ENCODE data around the gene SDCCAG8.
A peak's percentile ranks its signal among the peaks of the same experiment; 100 is the strongest.
"Not testable (repeated sequence)": the region's sequence is repeated elsewhere in the genome, so short reads cannot be mapped to it uniquely, and the experiment has no call there.

Gene SDCCAG8

DNA sequence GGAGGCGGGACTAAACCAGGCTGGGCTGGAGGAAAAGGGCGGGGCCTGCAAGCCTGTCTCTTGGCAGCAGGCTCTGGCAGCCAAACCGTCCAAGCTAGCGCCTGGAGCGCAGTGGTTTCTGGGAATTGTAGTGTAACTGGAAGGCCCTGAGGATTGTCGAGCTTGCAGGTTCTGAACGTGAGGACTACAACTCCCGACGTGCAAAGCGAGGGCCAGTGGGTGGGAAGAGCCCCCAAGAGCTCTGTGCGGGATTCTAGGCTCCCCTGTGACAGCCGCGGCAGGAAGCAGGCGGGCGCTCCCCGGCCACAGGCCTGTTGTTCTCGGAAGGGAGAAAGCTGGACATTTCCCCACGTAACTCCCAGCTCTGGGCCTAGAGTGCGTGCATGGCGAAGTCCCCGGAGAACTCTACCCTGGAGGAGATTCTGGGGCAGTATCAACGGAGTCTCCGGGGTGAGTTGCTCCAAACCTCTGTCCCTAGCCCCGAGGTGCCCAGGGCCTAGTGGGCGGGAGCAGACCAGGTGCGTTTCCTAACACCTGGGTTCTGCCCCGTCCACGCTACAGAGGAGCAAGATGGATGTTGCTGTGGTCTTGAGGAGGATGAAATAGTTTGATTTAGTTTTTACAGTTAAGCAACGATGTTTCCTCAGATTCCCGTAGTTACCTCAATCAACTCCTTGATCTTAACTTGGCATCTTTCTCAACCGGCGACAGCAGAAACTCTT, at the start of gene SDCCAG8:
TSS of gene SDCCAG8 (plus strand) at position 251 of the 722 bp plus-strand sequence. CDS start at position 384, 133 bp downstream.
- DNase-seq (ENCODE audit: low read depth, low spot score), result peak; percentile 90

DNA sequence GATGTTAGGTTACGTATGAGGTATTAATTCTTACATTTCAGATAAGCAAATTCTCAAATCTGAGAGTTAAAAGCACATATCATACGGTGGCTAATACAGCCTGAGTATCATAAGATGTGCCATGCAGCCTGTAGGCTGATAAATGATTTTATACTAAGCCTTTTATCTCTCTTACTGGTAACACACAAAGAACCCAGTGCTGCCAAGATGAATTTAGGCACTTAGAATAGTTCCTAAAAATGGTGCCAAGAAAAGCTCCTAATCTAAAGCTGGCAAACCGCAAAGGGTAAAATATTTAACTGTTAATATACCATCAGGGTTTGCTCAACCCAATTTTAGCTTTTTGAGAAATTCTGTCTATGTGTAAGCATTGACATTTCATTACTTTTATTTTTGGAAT, 43.9 kb upstream of the SDCCAG8 start:
- DNase-seq (ENCODE audit: low read depth, low spot score), result not testable (repeated sequence)

GRCh38 chr1:243213045-243213787, 42.6 kb upstream of the SDCCAG8 start:
- no peak for DNase-seq (ENCODE audit: low read depth, low spot score)

GRCh38 chr1:243215276-243215875, 40.5 kb upstream of the SDCCAG8 start:
- DNase-seq (ENCODE audit: low read depth, low spot score), result not testable (repeated sequence)

DNA sequence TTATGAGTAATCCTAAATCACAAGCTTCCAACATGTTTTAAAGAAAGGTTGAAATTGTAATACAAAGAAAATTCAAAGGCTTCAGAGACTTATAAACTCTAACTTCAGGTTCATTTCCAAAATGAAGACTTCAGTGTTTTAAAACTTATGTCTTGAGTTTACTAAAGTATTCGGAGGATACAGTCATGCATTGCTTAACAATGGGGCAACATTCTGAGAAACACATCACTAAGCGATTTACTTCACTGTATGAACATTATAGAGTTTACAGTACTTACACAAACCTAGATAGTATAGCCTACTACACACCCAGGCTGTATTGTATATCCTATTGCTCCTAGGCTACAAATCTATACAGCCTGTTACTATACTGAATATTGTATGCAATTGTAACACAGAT, 39.1 kb upstream of the SDCCAG8 start:
- no peak for DNase-seq (ENCODE audit: low read depth, low spot score)

- no peak for DNase-seq (ENCODE audit: low read depth, low spot score)
Measured at GRCh38 chr1:243217349-243217748, 38.5 kb upstream of the SDCCAG8 start.

GRCh38 chr1:243218059-243218458, 37.8 kb upstream of the SDCCAG8 start:
- DNase-seq (ENCODE audit: low read depth, low spot score), result no peak

- no peak for DNase-seq (ENCODE audit: low read depth, low spot score)
Measured at GRCh38 chr1:243227622-243228021, 28.2 kb upstream of the SDCCAG8 start.

DNA sequence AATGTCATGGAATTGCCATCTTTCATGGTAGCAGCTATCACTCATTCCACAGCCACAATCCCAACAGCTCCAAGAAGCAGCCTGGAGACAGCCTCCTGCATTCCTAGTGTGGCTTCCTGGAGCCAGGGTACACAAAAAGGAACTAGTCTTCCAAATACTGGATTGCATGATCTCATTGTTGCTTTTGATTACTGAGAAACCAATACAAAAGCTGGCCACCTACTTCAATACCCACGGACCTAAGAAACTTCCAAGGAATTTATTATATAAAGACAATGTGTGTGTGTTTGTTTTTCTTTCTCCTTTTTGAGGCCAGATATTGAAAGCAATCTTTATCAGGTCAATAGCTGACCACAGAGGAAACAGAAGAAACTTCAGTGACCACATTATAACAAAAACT, 26.3 kb upstream of the SDCCAG8 start:
- DNase-seq (ENCODE audit: low read depth, low spot score), result no peak

GRCh38 chr1:243230914-243231313, 24.9 kb upstream of the SDCCAG8 start:
- DNase-seq (ENCODE audit: low read depth, low spot score), result no peak

DNA sequence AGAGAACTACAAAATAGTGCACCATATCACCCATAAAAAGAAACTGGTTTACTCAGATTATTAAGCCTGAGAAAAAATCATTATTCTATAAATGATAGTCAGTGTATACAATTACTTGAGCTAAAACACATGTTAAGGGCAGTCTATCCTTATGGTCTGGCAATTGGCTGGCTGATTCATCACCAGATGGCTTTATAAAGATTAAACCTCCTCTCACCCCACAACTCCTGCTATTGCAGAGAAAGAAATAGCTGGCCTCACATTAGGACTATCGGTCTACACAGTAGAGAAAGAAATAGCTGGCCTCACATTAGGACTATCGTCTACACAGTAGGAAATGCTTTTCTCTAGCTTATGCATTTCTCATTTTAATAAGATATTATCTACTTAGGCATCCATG, 21.9 kb upstream of the SDCCAG8 start:
- no peak for DNase-seq (ENCODE audit: low read depth, low spot score)

DNA sequence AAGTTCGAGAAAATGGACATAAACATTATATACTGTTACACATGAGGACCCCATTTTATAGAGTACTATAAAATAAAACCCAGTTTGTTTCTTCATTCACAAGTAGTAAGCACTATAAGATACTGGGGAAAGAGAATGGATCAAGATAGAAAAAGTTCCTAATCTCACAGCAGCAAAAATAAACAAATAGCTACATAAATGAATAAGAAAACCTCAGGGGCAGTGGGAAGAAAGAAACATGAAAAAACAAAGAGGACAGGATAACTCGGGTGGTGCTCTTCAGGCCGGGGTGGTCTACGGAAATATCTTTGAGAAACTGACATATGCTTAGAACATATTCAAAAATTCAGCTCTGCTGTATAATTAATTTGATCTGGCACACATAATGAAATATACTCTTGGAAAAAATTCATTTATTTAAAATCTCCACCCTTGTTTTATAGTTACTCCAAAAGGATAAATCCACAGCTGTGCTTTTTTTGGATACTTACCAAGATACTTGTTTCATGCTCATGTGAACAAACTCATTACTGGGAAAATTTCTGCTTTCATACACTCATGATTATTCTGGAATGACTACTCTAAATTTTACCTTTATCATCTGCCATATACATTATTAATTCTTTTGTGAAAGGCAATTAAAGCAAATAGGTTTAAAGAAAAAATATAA, 20.7 kb upstream of the SDCCAG8 start:
- DNase-seq (ENCODE audit: low read depth, low spot score), result no peak

- no peak for DNase-seq (ENCODE audit: low read depth, low spot score)
Measured at GRCh38 chr1:243236604-243237252, 19.1 kb upstream of the SDCCAG8 start.

GRCh38 chr1:243244432-243244841, 11.4 kb upstream of the SDCCAG8 start:
- DNase-seq (ENCODE audit: low read depth, low spot score), result no peak

DNA sequence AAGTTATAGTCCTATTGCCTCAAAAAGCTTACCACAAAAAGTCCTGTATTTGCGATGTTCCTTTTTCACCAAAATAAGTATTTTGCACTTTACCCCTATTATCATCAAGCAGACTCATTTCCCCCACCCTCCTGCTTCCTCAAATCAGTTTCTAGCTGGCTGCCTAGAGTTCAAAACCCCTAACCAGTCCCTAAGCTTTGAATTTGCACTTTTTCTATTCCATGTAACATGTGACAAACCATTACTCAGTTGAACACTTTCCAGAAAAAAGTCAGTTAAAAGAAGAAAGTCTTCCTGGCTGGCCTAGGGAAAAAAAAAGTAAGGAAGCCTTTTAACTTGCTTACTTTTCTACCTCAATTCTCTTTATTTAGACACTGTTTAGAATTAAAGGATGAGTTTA, 8.9 kb upstream of the SDCCAG8 start:
- no peak for DNase-seq (ENCODE audit: low read depth, low spot score)

DNA sequence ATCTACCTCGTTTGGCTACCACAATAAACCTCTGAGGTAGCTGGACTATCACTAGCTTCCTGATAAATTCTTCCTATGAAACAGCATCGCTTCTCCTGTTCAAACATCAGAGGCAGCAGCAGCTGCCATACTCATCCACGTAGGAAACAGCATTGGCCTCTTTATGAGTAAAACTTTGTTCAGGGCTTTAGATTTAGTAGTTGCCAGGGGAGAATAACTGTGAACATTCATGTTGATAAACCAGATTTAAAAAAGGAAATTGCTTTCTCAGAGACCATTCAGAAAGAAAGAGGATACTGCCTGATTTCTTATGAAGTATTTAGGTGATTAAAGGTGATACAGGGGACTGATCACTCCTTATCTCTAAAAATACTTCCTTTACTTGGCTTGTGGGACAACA, 7.9 kb upstream of the SDCCAG8 start:
- DNase-seq (ENCODE audit: low read depth, low spot score), result no peak

DNA sequence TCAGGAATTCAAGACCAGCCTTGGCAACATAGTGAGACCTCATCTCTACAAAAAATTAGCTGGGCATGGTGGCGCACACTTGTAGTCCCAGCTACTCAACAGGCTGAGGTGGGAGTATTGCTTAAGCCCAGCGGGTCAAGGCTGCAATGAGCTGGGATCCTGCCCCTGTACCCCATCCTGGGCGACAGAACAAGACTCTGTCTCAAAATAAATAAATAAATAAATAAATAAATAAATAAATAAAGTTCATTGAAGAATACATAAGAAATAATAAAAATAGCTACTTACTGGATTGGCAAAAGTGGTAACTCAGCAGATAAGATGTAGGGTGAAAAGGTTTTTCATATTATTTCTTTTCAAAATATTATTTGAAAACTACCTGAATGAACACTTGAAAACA, 6.6 kb upstream of the SDCCAG8 start:
- DNase-seq (ENCODE audit: low read depth, low spot score), result no peak

- DNase-seq (ENCODE audit: low read depth, low spot score), result no peak
Measured at GRCh38 chr1:243250102-243250501, 5.7 kb upstream of the SDCCAG8 start.

DNA sequence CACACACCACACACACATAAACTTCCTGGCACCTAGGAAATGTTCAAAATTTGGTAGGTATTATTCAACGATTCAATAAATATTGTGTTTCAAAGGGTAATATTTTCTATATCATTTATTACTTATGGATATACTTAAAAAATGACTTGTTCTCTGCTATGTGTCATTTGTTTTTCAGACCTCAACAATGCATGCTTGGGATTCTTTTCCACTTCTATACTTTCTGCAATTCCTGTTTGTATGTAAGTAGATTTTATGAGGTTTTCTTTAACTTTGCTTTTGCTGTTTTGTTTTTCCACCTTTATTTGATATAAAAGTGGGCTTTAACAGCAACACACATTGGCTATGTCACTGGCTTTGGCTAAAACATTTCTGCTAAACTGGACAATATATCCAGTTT, 4.3 kb upstream of the SDCCAG8 start:
- no peak for DNase-seq (ENCODE audit: low read depth, low spot score)

DNA sequence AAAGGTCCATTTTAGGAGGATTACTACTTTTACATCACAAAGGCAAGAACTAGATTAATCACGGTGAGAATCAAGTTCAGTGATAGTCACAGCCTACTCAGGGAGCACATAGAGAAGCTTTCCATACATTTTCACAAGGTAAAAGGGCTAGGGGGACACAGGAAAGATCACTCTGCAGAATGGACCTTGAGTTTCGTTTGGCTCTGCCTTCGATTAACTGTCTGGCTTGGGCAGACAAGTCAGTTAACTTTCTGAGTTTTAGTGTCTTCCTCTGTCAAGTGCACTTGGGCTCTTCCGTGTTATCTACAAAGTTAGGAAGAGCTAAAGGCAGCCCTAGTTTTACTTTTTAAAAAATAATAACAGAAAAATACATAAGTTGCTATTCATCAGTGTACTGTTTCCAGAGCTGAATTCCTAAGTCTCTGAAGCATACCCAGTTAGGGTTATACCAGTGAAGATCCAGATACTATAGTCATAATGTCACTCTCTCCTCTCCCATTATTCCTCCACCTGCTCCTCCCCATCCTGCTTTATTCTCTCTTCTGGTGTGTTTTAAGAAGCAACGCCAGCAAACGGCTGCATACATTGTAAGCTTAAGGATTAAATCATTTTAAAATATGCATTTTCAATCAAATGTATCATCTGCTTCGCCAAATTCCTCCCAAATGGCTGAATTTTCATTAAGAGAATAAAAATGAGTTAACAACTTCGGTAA, 2.5 kb upstream of the SDCCAG8 start:
- no peak for DNase-seq (ENCODE audit: low read depth, low spot score)

GRCh38 chr1:243253926-243254232, 2.0 kb upstream of the SDCCAG8 start:
- no peak for DNase-seq (ENCODE audit: low read depth, low spot score)

Measured in activated naive CD8-positive, alpha-beta T cell treated with anti-CD3 and anti-CD28 coated beads, Interleukin-2, amount 50 U/mL, for 16 hours (primary cell).